B cell (primary cell): Measurements from ENCODE around the gene PDZD2. TPM values are rescaled to one million over a fixed set of nuclear protein-coding genes. Genes with fewer than 3 reads are reported as not detected.

Source experiments
- ATAC-seq: fragments of 200-7000 bp; cut with Tn5 transposase; one replicate; pipeline ENCODE4 v1.10.0; 2021; ENCODE audit warnings: low read depth, mild to moderate bottlenecking, moderate number of reproducible peaks, moderate library complexity
- CTCF ChIA-PET: fragments of 350-600 bp; sonication (Branson Sonifier 250); formaldehyde crosslinking; loops from one replicate; lab custom pipeline; 2021; ENCODE audit warnings: antibody characterized with exemption, inconsistent platforms; lab: Charles Lee
- POLR2A ChIA-PET: fragments of 350-600 bp; sonication (Branson Sonifier 250); formaldehyde crosslinking; loops from one replicate; lab custom pipeline; 2021; ENCODE audit warnings: antibody characterized with exemption; lab: Charles Lee
- DNase-seq: peaks from one replicate; pipeline ENCODE4 v3.0.0; 2013
- H2AFZ ChIP-seq: 2 replicates; pipeline ENCODE4 v1.6.1; 2012; ENCODE audit warnings: mild to moderate bottlenecking, low read depth, low read length; ENCODE audit not compliant: insufficient read depth, poor library complexity, severe bottlenecking
- H3K27ac ChIP-seq, 2 donors: 1 replicate in 1 of 2; 2 replicates in 1 of 2; pipeline ENCODE4 v1.5.1; 2012 to 2013; ENCODE audit warnings: low read length in 2 of 2, mild to moderate bottlenecking in 2 of 2, moderate library complexity in 1 of 2
- H3K27me3 ChIP-seq, 4 experiments: fragments of 200-600 bp in 1 of 4; sonication (generic) in 1 of 4; replicated peaks in 1 of 4; 1 replicate in 2 of 4; 2 replicates in 2 of 4; pipeline versions ENCODE4 v1.6.1 to v1.7.0; 2013 to 2016; ENCODE audit warnings: low read length in 3 of 4, mild to moderate bottlenecking in 2 of 4, mixed read lengths in 1 of 4, moderate library complexity in 1 of 4; ENCODE audit not compliant: insufficient read depth in 4 of 4, control insufficient read depth in 3 of 4; ENCODE audit errors: control extremely low read depth in 1 of 4
- H3K36me3 ChIP-seq, 2 experiments: replicated peaks in 1 of 2; 1 replicate in 1 of 2; 2 replicates in 1 of 2; pipeline versions ENCODE4 v1.6.1 to v1.7.1; 2013; ENCODE audit warnings: low read length in 1 of 2; ENCODE audit not compliant: insufficient read depth in 2 of 2, control insufficient read depth in 1 of 2; ENCODE audit errors: control extremely low read depth in 1 of 2, extremely low read depth in 1 of 2
- H3K4me1 ChIP-seq, 2 donors: fragments of 200-600 bp in 1 of 2; sonication (generic) in 1 of 2; 1 replicate in 1 of 2; 2 replicates in 1 of 2; pipeline versions ENCODE4 v1.5.1 to v1.6.1; 2013 to 2017; ENCODE audit warnings: low read length in 2 of 2; ENCODE audit not compliant: control insufficient read depth in 2 of 2, insufficient read depth in 2 of 2
- H3K4me2 ChIP-seq: replicated peaks from 2 replicates; pipeline ENCODE3; 2012; ENCODE audit warnings: mild to moderate bottlenecking, low read depth, low read length; ENCODE audit not compliant: poor library complexity, severe bottlenecking
- H3K4me3 ChIP-seq, 5 experiments: fragments of 200-600 bp in 1 of 5; sonication (generic) in 1 of 5; 1 replicate in 3 of 5; 2 replicates in 2 of 5; pipeline versions ENCODE4 v1.5.1 to v1.7.0; 2011 to 2016; ENCODE audit warnings: low read length in 4 of 5, mild to moderate bottlenecking in 4 of 5, low read depth in 2 of 5, control low read depth in 1 of 5, moderate library complexity in 1 of 5; ENCODE audit not compliant: insufficient read depth in 1 of 5; ENCODE audit errors: control extremely low read depth in 1 of 5, extremely low read depth in 1 of 5
- H3K79me2 ChIP-seq: fragments of 200-600 bp; sonication (generic); one replicate; pipeline ENCODE4 v1.6.0; 2016; ENCODE audit warnings: low read length; ENCODE audit not compliant: control insufficient read depth, insufficient read depth
- H3K9ac ChIP-seq: fragments of 200-600 bp; sonication (generic); 2 replicates; pipeline ENCODE4 v1.6.1; 2017; ENCODE audit warnings: mild to moderate bottlenecking, low read length, moderate library complexity
- H3K9me3 ChIP-seq, 3 donors: one replicate each; pipeline versions ENCODE4 v1.6.1 to v1.7.1; 2013; ENCODE audit warnings: low read length in 2 of 3; ENCODE audit not compliant: control insufficient read depth in 2 of 3, insufficient read depth in 1 of 3; ENCODE audit errors: control extremely low read depth in 1 of 3
- H4K20me1 ChIP-seq: 2 replicates; pipeline ENCODE4 v1.6.0; 2012; ENCODE audit warnings: mild to moderate bottlenecking, low read length; ENCODE audit not compliant: insufficient read depth, control insufficient read depth, poor library complexity, severe bottlenecking
- H3K27ac Mint-ChIP-seq: one replicate; pipeline ENCODE4 v1.8.0; 2021; ENCODE audit warnings: mixed read lengths
- H3K27me3 Mint-ChIP-seq: one replicate; pipeline ENCODE4 v1.8.0; 2021; ENCODE audit warnings: mixed read lengths
- H3K4me1 Mint-ChIP-seq: one replicate; pipeline ENCODE4 v1.8.0; 2021; ENCODE audit warnings: mixed read lengths
- H3K4me3 Mint-ChIP-seq: one replicate; pipeline ENCODE4 v1.8.0; 2021; ENCODE audit warnings: mixed read lengths
- H3K9me3 Mint-ChIP-seq: one replicate; pipeline ENCODE4 v1.8.0; 2022; ENCODE audit warnings: mixed read lengths; ENCODE audit not compliant: insufficient read depth
- EZH2 ChIP-seq: IDR thresholded peaks from 2 replicates; pipeline ENCODE4 v1.6.1; 2012; ENCODE audit warnings: borderline replicate concordance, low read depth, mild to moderate bottlenecking, moderate library complexity, low read length; ENCODE audit not compliant: insufficient read depth, poor library complexity, severe bottlenecking
- WGBS: methylation state at CpG from one replicate; pipeline ENCODE4 v1.1.5; 2013; ENCODE audit warnings: missing lambda C conversion rate; ENCODE audit not compliant: insufficient coverage; 5-methylcytosine and 5-hydroxymethylcytosine counted together
- intact Hi-C: fragments of 100-400 bp; cut with micrococcal nuclease; formaldehyde crosslinking; loops from one replicate; pipeline ENCODE4 v1.10.0; 2022
- polyA plus RNA-seq: library from polyadenylated mRNA; depleted of rRNA; stranded (reverse); fragments of >200 nt; gene quantifications from 2 replicates; pipeline ENCODE4 v1.2.3, GENCODE V29; 2012
- total RNA-seq, 2 donors: library from RNA; stranded (reverse); fragments of 120-200 nt in 1 of 2; gene quantifications; 1 replicate in 1 of 2; 2 replicates in 1 of 2; pipeline versions ENCODE4 v1.2.3 to v1.2.4, GENCODE V29; 2013 to 2022
- TF ChIP-seq, protein P1 (sequence below): fragments of 200-600 bp; IDR thresholded peaks from one replicate; pipeline ENCODE4 v1.8.0; 2022; ENCODE audit warnings: antibody characterized with exemption, mild to moderate bottlenecking

PDZD2 gene
- total and polyA plus RNA-seq, 2 donors (not counting 1 experiment from before 2014, with no cell fraction given) = not detected

- no peaks in the 10 kb centered on the region for H3K27me3 ChIP-seq
- Mint-ChIP-seq H3K4me3 (no peak overlapping the region), H3K9me3 (no peaks in the 10 kb centered on the region), H3K27me3 (peaks cover 7% of the 10 kb centered on the region), H3K4me1 (no peaks in the 10 kb centered on the region), H3K27ac (no peak overlapping the region)
- WGBS = 88% methylated on average over 7 of the region's 8 CpGs
- ATAC-seq = no peak
- POLR2A ChIA-PET = no interaction called here
- no peak overlapping the region for H3K27ac ChIP-seq
- H3K36me3 ChIP-seq = no peaks in the 10 kb centered on the region
- intact Hi-C loops = no loop called here
- peaks cover 0 to 4% (median 0%) of the 10 kb centered on the region in 3 donors for H3K9me3 ChIP-seq
- CTCF ChIA-PET = no interaction called here
- no peak overlapping the region for H2AFZ ChIP-seq
- no peaks in the 10 kb centered on the region for H4K20me1 ChIP-seq
- DNase-seq = no peak
- H3K4me1 ChIP-seq = no peaks in the 10 kb centered on the region
- H3K4me3 ChIP-seq = no peak overlapping the region
- no peaks in the 10 kb centered on the region for H3K79me2 ChIP-seq
- H3K4me2 ChIP-seq = no peak overlapping the region
- no peak overlapping the region for H3K9ac ChIP-seq
- no peak for TF ChIP-seq EZH2
- TF ChIP-seq, protein P1, sequence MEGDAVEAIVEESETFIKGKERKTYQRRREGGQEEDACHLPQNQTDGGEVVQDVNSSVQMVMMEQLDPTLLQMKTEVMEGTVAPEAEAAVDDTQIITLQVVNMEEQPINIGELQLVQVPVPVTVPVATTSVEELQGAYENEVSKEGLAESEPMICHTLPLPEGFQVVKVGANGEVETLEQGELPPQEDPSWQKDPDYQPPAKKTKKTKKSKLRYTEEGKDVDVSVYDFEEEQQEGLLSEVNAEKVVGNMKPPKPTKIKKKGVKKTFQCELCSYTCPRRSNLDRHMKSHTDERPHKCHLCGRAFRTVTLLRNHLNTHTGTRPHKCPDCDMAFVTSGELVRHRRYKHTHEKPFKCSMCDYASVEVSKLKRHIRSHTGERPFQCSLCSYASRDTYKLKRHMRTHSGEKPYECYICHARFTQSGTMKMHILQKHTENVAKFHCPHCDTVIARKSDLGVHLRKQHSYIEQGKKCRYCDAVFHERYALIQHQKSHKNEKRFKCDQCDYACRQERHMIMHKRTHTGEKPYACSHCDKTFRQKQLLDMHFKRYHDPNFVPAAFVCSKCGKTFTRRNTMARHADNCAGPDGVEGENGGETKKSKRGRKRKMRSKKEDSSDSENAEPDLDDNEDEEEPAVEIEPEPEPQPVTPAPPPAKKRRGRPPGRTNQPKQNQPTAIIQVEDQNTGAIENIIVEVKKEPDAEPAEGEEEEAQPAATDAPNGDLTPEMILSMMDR = no peak
Measured at GRCh38 chr5:31916327-31916726, 277.4 kb downstream of the PDZD2 start.

DNA sequence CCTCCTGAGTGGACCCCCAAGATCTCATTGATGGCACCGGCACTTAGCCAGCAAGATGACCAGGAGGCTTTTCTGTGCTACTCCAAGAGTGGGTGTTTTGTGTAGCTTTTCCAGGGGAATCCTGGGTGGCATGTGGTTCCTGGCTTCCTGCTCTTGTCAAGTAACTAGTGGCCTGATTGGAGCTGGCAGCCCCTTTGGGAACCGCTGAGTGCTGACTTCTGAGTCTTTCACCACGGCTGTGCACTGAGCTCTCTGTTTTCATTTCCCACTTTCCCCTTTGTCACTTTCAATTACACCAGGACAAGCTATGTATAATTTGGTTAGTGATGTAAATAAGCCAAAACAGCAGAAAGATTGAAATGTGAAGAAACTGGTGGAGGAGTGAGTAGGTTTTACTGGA is 279.8 kb downstream of the PDZD2 start:
- H3K9ac ChIP-seq = no peak overlapping the region
- H3K4me1 ChIP-seq = no peaks in the 10 kb centered on the region
- H3K27ac Mint-ChIP-seq = no peak overlapping the region
- no peaks in the 10 kb centered on the region for H3K4me1 Mint-ChIP-seq
- 89% methylated on average over 2 of the region's 3 CpGs for WGBS
- no peaks in the 10 kb centered on the region for H3K36me3 ChIP-seq
- H2AFZ ChIP-seq = no peak overlapping the region
- no peak overlapping the region for H3K27ac ChIP-seq
- no peak overlapping the region for H3K4me3 ChIP-seq
- peaks cover 0 to 4% (median 0%) of the 10 kb centered on the region in 3 donors for H3K9me3 ChIP-seq
- CTCF ChIA-PET = no interaction called here
- no peak overlapping the region for H3K4me3 Mint-ChIP-seq
- DNase-seq = no peak
- H3K79me2 ChIP-seq = no peaks in the 10 kb centered on the region
- no peaks in the 10 kb centered on the region for H4K20me1 ChIP-seq
- H3K9me3 Mint-ChIP-seq = no peaks in the 10 kb centered on the region
- ATAC-seq = no peak
- no peak overlapping the region for H3K4me2 ChIP-seq
- no peak for TF ChIP-seq EZH2
- TF ChIP-seq, protein P1 = no peak
- peaks cover 7% of the 10 kb centered on the region for H3K27me3 Mint-ChIP-seq
- H3K27me3 ChIP-seq = no peaks in the 10 kb centered on the region
- POLR2A ChIA-PET = no interaction called here
- intact Hi-C loops = no loop called here
